Stimulated activated CD4-positive, alpha-beta T cell treated with anti-CD3 and anti-CD28 coated beads, Interleukin-2, amount 100 ng/mL, for 48 hours (primary cell): ENCODE results near the gene MAP3K8.

Source experiments
- DNase-seq, 2 donors: peaks; one replicate each; pipeline ENCODE4 v3.0.0-alpha.2; 2020

The MAP3K8 gene

DNA sequence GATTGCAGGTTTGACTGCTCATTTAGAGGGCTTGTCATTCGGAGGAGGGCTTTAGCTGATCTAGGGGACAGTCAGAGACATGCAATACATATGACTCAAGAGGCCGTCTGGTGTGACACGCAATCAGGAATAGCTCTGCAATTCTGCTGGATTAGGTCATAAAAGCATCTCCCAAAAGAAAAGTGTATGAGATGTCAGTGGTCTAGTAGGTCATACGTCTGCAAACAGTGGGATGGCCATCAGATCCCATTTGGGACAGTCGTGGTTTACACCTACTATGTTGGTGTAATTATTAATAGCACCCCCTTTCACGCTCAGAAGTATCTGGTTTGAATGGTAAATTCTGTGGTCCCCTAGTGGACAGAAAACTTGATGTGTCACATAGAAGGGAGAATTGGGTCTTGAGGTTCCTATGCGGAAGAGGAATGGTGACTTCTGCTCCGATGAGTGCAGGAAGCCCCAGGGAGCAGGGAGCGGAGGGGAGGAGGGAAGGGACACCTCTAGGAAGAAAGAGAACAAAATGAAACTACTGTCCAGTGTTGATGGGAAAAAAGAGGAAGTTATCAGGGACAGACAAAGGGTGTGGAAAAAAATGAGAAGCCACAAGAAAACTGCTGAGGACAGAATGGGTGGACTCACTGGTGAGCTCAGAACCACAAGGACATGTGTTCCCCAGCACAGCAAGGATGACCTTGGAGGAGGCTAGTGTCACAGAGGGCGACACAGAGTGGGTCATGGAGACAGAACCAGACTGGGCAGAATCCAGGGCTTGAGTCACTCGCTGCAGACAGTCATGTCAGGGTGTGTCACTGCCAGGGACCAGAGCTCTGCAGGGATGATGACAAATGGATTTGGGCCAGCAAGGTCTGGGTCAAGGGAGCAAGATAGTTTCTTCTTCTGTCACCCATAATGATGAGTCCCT, 59.9 kb downstream of the MAP3K8 start:
- no peak for DNase-seq

DNA sequence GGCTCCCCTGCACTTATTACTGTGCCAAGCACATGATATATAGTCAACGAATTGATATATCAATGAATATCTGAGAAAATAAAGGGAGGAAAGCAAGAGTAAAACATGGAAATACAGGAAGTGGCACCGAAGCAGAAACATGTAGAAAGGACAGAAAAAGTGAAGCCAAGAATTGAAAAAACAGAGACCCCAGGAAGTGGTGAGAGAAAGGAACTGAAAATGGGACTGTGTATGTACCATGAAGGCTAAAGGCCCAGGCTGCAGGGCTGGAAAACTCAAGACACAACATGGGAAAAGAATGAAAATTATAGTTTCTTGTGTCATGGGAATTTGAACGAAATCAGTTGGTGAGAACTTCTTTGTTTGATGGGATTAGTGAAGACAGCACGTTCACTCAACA, 60.6 kb downstream of the MAP3K8 start:
- DNase-seq, result no peak

DNA sequence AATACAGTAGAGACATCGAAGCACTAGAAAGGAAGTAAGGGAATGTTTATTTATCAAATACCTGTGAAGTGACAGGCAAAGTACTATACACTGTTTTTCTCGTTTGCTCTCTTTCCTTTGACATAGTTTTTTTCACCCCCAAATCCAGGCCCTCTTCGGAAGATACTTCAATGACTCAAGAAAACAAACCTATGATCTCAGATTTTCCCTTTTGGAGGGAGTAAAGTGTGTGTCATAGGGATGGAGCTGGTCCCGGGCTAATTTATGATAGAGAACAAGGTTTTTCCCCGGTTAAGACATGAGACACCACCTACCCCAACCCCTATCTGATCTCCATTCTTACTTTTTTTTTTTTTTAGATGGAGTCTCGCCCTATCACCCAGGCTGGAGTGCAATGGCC, 61.7 kb downstream of the MAP3K8 start:
- no peak for DNase-seq

DNA sequence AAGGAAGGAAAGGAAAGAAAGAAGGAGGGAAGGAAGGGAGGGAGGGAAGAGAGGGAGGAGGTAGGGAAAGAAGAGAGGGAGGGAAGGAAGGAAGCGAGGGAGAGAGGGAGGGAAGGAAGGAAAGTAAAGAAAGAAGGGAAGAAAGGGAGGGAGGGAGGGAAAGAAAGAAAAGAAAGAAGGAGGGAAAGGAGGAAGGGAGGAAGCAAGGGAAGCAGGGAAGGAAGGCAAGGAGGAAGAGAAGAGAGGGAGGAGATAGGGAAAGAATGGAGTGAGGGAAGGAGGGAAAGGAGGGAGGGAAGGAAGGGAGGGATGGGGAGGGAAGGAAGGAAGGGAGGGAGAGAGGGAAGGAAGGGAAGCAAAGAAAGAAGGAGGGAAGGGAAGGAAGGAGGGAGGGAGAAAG, 65.8 kb downstream of the MAP3K8 start:
- DNase-seq, result no peak

DNA sequence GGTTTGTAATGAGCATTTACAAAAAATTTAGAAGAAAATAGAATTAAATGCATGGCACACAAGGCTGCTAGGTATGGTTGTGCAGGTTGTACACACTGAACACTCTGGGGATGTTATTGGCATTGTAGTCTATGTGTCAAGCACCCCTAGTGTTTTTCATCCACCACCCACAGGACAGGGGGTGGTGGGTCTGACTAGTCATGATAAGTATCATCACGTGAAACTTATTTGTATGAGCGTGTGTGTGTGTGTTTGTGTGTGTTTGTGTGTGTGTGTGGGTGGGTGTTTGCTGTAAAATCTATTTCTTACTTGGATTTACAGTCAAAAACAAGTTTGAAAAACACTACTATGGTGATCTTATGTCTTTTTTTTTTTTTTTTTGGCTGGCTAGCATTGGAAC, 66.5 kb downstream of the MAP3K8 start:
- DNase-seq, result no peak

DNA sequence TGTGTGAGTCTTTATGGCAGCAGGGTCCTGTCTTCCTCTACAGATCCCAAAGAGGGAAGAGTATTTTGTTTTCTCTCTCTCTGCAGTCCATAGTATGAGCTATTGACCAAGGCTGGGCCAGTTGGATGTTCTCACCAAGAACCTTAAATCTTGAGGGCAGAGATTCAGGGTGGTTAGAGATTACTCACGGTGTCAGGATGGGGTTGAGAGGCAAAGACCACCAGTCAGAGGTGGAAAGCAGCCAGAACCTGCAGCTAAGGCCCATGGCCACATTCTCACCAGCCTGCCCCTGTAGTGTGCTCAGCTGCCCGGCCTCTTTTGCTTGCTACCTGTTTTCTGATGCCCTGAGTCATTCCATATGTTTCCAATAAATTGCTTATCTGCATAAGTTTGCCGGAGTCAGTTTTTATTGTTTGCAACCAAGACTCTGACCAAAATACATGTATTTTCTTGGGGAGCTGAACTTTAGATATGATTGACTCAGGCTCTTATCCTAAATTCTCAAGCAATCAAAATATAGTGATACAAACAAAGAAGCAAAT, 67.0 kb downstream of the MAP3K8 start:
- no peak for DNase-seq

DNA sequence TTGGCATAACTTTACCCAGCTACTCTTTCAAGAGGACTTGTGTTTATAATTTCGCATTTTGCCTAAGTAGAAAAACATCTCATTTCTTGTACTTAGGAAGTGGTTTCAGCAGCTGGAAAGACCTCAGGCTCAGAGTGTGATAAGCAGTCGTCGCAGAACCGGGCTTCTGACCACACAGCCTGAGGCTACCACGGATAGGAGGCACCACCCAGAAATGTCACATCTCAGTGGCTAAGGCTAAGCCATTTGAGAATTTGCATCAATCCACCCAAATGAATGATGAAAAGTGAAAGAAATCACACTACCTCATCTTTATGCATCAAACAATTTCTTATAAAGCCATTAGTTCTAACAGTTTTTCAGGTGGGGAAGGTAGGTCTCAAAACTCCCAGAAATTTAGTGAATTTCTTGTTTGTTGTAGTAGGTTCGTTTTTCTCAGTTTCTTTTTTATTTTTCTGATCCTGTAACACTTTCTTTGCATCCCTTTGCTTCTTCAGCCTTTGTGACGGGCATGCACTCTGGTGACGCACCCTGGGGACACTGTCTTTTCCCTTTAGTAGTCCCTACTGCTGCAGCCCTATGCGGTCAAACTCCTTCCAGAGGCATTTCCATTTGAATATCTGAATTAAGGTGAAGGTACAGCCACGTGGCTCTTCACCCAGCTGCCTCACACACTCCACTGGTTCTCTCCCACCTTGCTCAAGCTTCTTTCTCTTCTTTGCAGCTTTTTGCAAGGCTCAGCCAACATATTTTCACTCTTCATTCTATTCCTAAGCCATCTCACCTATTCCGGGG, 68.5 kb downstream of the MAP3K8 start:
- DNase-seq, result no peak

DNA sequence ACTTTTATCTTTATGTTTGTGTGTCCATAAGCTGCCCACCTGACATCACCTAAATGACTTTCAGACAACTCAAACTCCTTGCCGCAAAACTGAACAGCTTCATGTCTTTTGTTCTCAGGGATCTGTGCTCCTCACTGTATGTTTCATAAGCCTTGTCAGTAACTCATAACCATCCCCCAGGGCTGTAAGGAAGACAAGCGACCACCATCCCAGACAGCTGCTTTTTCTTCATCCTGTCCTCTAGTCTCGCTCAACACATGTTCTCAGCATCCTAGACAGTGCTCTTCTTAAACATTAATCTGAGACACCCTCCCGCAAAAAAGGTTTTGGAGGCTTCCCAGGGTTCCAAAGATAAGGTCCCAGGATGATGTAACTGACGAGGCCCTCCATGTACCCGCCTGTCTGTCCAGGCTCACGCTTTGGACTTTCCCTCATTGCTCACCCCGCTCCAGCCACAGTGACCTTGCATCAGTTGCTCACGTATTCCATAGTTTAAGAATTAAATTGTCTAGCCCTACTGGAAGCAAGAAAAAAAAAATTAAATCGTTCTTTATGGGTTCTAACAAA, 69.8 kb downstream of the MAP3K8 start:
- DNase-seq, result no peak

DNA sequence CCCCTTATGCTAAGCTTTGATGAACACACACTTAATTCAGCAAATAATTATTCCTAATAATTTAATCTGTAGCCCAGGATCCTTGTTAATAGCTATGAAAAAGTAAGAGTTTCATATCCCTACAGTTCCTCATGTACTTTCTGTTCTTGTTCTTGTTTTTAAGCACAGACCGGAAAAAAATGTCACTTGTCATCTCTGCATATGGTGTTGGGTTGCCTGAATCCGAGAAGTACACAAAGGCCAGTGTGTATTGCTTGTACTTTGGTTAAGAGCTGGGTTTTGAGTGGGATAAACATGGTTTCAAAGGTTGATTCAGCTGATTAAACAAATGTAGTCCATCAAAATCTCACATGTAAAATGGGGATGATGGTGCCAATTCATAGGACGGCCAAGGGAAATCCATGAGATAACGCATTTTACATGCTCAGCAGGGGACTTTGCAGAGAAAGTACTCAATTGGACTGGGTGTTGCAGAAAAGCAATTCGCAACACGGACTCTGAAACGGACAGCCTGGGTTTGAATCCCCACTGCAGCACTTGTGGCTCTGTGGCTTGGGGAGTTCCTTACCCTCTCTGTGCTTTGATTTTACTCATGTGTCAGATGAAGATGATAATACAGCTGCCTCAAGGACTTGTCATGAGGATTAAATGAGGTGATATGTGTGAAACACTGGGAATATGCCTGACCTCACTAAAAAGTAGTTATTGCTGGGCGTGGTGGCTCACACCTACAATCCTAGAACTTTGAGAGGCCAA, 71.7 kb downstream of the MAP3K8 start:
- DNase-seq, result no peak

DNA sequence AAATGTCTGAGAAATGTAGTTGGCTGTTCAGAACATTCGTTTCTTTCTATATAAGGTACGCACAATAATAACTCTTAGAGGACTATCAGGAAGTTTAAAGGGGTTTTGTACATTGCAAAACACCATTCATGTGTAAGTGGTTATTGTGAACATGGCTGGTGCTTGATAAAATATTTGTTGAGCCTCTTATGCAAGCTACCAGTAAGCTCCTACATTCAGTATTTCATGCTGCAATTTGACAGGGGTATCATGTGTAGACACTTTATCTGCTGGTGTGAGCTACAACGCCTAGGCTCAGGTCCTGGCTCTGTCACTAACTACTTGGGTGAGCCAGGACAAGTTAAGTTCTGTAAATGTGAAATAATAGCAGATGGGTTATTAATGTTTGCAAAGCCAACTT, 75.5 kb downstream of the MAP3K8 start:
- DNase-seq, result no peak

DNA sequence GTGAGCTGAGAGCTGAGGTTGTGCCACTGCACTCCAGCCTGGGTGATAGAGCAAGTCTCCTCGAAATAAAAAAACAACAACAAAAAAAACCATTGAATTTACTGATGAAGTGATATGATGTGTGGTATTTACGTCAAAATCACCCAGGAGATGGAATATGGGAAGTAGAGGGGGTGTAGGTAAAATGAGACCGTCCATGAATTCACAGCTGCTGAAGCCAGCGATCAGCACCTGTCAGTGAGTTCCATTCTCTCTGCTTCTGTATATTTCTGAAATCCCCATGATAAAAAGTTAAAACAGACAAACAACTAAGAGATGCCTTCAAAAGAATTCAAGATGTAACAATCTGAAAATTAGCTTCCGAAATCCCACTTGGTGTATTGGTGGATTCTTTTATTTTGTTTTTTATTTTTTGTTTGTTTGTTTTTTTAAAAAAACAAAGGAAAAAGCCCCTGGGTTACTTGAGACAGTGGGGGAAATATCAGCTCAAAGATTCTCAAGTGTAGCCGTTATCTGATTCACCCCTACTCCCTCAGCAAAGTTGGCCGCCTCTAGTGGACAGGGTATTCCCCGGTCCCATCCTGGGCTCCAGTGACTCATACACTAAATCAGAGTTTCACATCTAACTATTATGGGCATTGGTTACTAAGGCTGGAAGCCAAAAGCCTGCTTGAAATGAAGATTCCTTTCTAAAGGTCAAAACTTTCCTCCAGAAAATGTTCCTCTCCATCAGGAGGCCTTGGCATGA, 76.4 kb downstream of the MAP3K8 start:
- DNase-seq, result peak in 1 of 2 donors; percentile 11

DNA sequence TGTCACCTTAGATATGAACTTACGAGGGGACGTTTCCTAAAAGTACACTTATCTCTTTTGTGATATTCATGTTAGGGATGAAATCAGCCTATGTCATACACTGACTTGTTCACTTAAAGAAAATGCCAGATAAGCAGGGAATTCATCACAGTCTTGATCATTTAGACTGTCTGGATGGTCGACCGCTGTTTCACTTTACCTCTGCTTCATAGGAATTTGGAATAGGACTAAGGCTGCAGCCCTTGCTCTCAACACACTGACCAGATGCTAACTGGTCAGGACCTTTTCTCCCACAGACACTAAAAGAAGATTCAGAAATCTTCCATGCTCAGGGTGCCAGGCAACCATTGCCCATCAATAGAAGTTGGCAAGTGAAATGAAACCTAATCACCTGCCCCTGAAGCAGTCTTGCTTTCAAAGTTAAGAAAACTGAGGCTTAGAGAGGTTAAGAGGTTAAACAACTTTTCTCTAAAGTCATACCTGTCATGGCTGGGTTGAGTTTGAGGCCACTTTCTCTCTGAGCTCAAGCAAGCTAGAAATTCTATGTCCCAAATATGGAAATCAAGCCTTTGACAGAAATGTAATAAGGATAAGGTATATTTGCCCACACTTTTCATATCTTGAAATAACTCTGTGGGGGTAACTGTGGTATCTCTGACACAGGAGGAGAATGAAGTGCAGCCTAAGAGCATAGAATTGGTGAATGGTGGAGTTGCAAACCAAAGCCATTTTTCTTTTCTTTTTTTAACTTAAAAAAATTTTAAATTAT, 77.1 kb downstream of the MAP3K8 start:
- DNase-seq, result no peak
